NK-92 (cell line): Measurements from ENCODE around the gene PABPC1L.

Source experiments
- DNase-seq: peaks from one replicate; lab custom pipeline; 2025; ENCODE audit not compliant: unreplicated experiment; lab: John Stamatoyannopoulos, UW

Gene PABPC1L

GRCh38 chr20:44900231-44900854, 9.5 kb upstream of the PABPC1L start:
- no peak for DNase-seq

GRCh38 chr20:44901974-44902373, 7.9 kb upstream of the PABPC1L start:
- no peak for DNase-seq

GRCh38 chr20:44904377-44904776, 5.5 kb upstream of the PABPC1L start:
- DNase-seq: no peak

GRCh38 chr20:44908987-44909871, 631 bp upstream of the PABPC1L start:
- DNase-seq: no peak

GRCh38 chr20:44910690-44911262, 916 bp downstream of the PABPC1L start:
- DNase-seq: no peak

GRCh38 chr20:44911264-44911921, 1.5 kb downstream of the PABPC1L start:
- no peak for DNase-seq

GRCh38 chr20:44912189-44912588, 2.3 kb downstream of the PABPC1L start:
- no peak for DNase-seq

GRCh38 chr20:44914924-44915323, 5.1 kb downstream of the PABPC1L start:
- DNase-seq: no peak

- DNase-seq: no peak
Measured at GRCh38 chr20:44916586-44916985, 6.7 kb downstream of the PABPC1L start.

GRCh38 chr20:44917399-44917798, 7.5 kb downstream of the PABPC1L start:
- DNase-seq: no peak

GRCh38 chr20:44918342-44918741, 8.5 kb downstream of the PABPC1L start:
- no peak for DNase-seq

GRCh38 chr20:44918761-44919160, 8.9 kb downstream of the PABPC1L start:
- DNase-seq: no peak

- no peak for DNase-seq
Measured at GRCh38 chr20:44921447-44921846, 11.6 kb downstream of the PABPC1L start.

GRCh38 chr20:44924541-44924940, 14.7 kb downstream of the PABPC1L start:
- DNase-seq: no peak

GRCh38 chr20:44928595-44928994, 18.7 kb downstream of the PABPC1L start:
- DNase-seq: no peak

GRCh38 chr20:44930517-44931168, 20.8 kb downstream of the PABPC1L start:
- no peak for DNase-seq

- no peak for DNase-seq
Measured at GRCh38 chr20:44931911-44932310, 22.1 kb downstream of the PABPC1L start.

- no peak for DNase-seq
Measured at GRCh38 chr20:44932916-44933315, 23.1 kb downstream of the PABPC1L start.

- DNase-seq: no peak
Measured at GRCh38 chr20:44936510-44936909, 26.6 kb downstream of the PABPC1L start.

GRCh38 chr20:44938637-44939036, 28.8 kb downstream of the PABPC1L start:
- no peak for DNase-seq

- DNase-seq: no peak
Measured at GRCh38 chr20:44941120-44941691, 31.3 kb downstream of the PABPC1L start.
